ENCODE data around the gene LCNL1. TPM values are rescaled to one million over a fixed set of nuclear protein-coding genes. Genes with fewer than 3 reads are reported as not detected.

LCNL1 gene
- total RNA-seq, 1 donor from 2014 or later, result not detected

DNA sequence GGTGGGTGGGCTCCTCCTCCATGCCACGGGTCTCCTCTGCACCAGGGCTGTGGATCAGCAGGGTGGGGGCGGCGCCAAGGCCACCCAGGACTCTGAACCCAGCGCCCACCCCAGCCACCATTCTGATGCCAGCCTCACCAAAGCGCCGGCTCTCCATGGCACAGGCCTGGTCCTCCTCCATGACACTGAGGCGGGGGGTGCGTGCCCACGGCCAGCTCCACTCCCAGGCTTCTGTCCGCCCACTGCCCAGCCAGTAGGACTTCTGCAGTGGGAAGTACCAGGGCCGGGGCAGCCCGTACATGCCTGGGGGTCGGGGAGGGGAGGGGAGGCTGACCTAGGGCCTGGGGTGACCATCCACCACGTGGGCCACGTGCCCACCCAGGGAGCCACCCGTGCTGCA lies 33.6 kb downstream of the LCNL1 start:
- Mint-ChIP-seq H3K4me1 (ENCODE audit: unreplicated experiment) (no peaks in the 10 kb centered on the region), H3K9me3 (ENCODE audit: unreplicated experiment) (no peaks in the 10 kb centered on the region)
- TF ChIP-seq, protein P1, sequence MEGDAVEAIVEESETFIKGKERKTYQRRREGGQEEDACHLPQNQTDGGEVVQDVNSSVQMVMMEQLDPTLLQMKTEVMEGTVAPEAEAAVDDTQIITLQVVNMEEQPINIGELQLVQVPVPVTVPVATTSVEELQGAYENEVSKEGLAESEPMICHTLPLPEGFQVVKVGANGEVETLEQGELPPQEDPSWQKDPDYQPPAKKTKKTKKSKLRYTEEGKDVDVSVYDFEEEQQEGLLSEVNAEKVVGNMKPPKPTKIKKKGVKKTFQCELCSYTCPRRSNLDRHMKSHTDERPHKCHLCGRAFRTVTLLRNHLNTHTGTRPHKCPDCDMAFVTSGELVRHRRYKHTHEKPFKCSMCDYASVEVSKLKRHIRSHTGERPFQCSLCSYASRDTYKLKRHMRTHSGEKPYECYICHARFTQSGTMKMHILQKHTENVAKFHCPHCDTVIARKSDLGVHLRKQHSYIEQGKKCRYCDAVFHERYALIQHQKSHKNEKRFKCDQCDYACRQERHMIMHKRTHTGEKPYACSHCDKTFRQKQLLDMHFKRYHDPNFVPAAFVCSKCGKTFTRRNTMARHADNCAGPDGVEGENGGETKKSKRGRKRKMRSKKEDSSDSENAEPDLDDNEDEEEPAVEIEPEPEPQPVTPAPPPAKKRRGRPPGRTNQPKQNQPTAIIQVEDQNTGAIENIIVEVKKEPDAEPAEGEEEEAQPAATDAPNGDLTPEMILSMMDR (IDR thresholded peaks at IDR 0.05; ENCODE audit: unreplicated experiment), result no peak

GRCh38 chr9:137017071-137017470 lies 34.3 kb downstream of the LCNL1 start:
- Mint-ChIP-seq H3K36me3 (ENCODE audit: low read depth, unreplicated experiment) (no peaks in the 10 kb centered on the region), H3K4me3 (ENCODE audit: unreplicated experiment) (no peak overlapping the region), H3K4me1 (ENCODE audit: unreplicated experiment) (no peaks in the 10 kb centered on the region), H3K27ac (ENCODE audit: unreplicated experiment) (no peak overlapping the region), H3K9me3 (ENCODE audit: unreplicated experiment) (no peaks in the 10 kb centered on the region), H3K27me3 (ENCODE audit: unreplicated experiment) (peaks cover 1% of the 10 kb centered on the region)
- no peak for DNase-seq (ENCODE audit: low spot score)
- TF ChIP-seq, protein P1 (IDR thresholded peaks at IDR 0.05; ENCODE audit: unreplicated experiment), result no peak

More for the DNA sequence above, 33.6 kb downstream of the LCNL1 start:
- no peak overlapping the region for H3K4me3 Mint-ChIP-seq (ENCODE audit: unreplicated experiment)
- DNase-seq (ENCODE audit: low spot score), result no peak
- H3K27ac Mint-ChIP-seq (ENCODE audit: unreplicated experiment), result no peak overlapping the region
- no peaks in the 10 kb centered on the region for H3K36me3 Mint-ChIP-seq (ENCODE audit: low read depth, unreplicated experiment)
- no peaks in the 10 kb centered on the region for H3K27me3 Mint-ChIP-seq (ENCODE audit: unreplicated experiment)

DNA sequence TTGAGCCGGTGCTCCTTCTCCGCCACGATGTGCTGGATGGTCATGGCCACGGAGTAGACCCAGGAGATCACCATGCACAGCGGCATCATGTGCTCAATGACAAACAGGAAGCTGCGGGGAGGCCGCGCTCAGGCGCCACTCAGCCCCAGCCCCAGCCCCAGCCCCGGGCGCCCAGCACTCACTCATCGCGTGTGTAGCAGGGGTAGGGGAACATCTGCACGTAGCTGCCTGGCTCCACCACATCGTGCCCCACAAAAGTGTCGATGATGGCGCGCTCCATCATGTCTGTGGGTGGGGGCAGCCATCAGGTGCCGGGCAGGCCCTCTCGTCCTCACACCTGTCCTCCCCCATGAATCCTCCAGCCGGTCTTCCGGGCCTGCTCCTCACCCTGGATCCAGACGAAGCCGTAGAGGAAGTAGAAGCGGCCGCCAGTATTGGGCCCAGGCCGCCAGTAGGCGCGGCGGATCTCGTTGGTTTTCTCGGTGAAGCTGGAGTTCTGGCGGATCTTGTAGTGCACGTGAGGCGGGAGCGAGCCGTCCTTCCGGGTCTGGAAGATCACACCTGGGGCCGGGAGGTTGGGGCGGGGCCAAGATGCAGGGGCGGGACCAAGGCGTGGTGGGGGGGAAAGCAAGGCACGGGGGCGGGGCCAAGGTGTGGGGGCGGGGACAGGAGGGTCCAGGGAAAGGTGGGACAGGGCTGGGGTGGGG lies 35.2 kb downstream of the LCNL1 start:
- no peak for DNase-seq (ENCODE audit: low spot score)
- no peaks in the 10 kb centered on the region for H3K36me3 Mint-ChIP-seq (ENCODE audit: low read depth, unreplicated experiment)
- H3K4me1 Mint-ChIP-seq (ENCODE audit: unreplicated experiment), result no peaks in the 10 kb centered on the region
- H3K27me3 Mint-ChIP-seq (ENCODE audit: unreplicated experiment), result peaks cover 4% of the 10 kb centered on the region
- TF ChIP-seq, protein P1 (IDR thresholded peaks at IDR 0.05; ENCODE audit: unreplicated experiment), result no peak
- no peaks in the 10 kb centered on the region for H3K9me3 Mint-ChIP-seq (ENCODE audit: unreplicated experiment)
- no peak overlapping the region for H3K27ac Mint-ChIP-seq (ENCODE audit: unreplicated experiment)
- no peak overlapping the region for H3K4me3 Mint-ChIP-seq (ENCODE audit: unreplicated experiment)

GRCh38 chr9:137018761-137019559 lies 36.2 kb downstream of the LCNL1 start:
- Mint-ChIP-seq H3K27ac (ENCODE audit: unreplicated experiment) (no peak overlapping the region), H3K4me3 (ENCODE audit: unreplicated experiment) (no peak overlapping the region), H3K4me1 (ENCODE audit: unreplicated experiment) (no peaks in the 10 kb centered on the region), H3K9me3 (ENCODE audit: unreplicated experiment) (no peaks in the 10 kb centered on the region), H3K27me3 (ENCODE audit: unreplicated experiment) (peaks cover 5% of the 10 kb centered on the region), H3K36me3 (ENCODE audit: low read depth, unreplicated experiment) (no peaks in the 10 kb centered on the region)
- DNase-seq (ENCODE audit: low spot score), result no peak
- TF ChIP-seq, protein P1 (IDR thresholded peaks at IDR 0.05; ENCODE audit: unreplicated experiment), result no peak
